NT2/D1 (cell line): Measurements from ENCODE around the gene SIRT4.

Source experiments
- YY1 ChIP-seq: IDR thresholded peaks from 2 replicates; pipeline ENCODE4 v1.6.1; 2011; ENCODE audit not compliant: insufficient read length, insufficient read depth
- ZNF274 ChIP-seq: IDR thresholded peaks from 2 replicates; pipeline ENCODE4 v1.6.1; 2011; ENCODE audit warnings: mild to moderate bottlenecking, low read depth, low read length

DNA sequence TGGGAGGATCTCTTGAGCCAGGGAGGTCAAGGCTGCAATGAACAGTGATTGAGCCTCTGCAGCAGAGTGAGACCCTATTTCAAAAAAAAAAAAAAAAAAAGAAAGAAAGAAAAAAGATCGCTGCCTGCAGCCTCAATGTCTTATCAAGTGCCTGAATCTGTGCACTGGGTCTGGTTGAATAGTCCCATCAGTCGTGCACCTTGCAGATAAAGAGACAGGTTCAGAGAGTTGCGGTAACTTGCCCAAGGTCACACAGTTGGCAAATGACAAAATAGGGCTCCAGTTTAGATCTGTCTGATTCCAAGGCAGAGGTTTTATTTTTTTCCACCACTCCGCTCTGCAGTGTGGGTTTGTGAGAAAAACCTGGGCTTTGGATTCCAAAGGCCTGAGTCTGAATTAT, 26.1 kb downstream of the SIRT4 start:
- no peak for TF ChIP-seq ZNF274
- TF ChIP-seq YY1, result no peak
